Measurements from ENCODE around the gene CASQ2.

The CASQ2 gene

DNA sequence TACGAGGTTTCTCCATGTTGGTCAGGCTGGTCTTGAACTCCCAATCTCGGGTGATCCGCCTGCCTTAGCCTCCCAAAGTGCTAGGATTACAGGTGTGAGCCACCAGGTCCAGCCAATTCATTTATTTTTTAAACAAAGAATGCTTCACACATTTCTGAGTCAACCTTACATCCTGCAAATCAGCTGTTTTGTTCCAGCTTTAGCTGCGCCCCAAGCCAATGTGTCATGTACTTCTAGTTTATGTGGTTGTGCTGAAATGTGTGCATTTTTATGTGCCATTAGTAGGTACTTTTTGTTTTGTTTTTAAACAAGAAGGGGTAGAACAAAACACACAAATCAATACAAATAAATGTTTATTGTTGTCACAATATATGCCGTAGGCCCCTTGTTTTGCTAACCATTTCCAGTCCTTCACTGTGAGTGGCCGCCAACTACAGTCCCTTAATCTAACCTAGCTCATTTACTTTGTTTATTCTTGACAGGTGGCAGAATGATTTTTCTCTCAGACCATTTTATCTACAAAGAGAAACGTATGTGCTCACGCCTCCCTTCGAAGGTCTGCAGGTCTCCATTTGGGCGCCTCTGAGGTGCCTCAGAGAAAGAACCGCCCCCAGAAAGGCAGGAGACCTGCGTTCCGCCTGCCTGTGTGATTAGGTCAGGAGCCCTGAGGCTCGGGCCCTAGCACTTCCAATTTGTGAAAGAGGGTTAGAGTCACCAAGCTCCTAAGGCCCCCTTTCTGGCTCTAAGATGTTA is 2.8 kb upstream of the CASQ2 start:
- Mint-ChIP-seq H3K27me3 (peaks cover 61% of the 10 kb centered on the region), H3K4me1 (no peaks in the 10 kb centered on the region), H3K9me3 (no peaks in the 10 kb centered on the region), H3K4me3 (no peak overlapping the region), H3K36me3 (ENCODE audit: insufficient read depth) (no peaks in the 10 kb centered on the region), H3K27ac (ENCODE audit: low read depth) (no peak overlapping the region)
- ATAC-seq (replicated peaks; ENCODE audit: extremely low read depth, poor library complexity, severe bottlenecking): no peak
- DNase-seq (ENCODE audit: low spot score in 2 of 2): no peak

DNA sequence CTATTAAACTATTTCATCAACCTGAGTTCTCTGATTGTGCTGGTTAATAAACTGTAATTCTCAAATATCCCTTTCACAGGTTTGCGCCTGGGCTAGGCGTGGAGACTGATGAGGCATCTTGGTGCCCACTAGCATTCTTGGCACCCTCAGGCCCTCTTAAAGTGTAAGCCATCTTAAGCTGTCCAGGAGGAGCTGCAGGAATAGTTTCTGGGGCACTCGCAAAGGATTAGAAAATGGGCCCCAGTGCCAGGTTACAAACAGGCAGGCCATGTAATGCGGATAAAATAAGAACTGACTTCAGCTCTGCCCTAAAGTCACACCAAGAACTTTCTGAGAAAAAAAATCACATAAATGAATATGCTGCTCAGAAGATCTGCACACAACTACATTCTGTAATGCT is 1.1 kb downstream of the CASQ2 start:
- no peaks in the 10 kb centered on the region for H3K4me1 Mint-ChIP-seq
- no peaks in the 10 kb centered on the region for H3K9me3 Mint-ChIP-seq
- ATAC-seq (replicated peaks; ENCODE audit: extremely low read depth, poor library complexity, severe bottlenecking): no peak

DNA sequence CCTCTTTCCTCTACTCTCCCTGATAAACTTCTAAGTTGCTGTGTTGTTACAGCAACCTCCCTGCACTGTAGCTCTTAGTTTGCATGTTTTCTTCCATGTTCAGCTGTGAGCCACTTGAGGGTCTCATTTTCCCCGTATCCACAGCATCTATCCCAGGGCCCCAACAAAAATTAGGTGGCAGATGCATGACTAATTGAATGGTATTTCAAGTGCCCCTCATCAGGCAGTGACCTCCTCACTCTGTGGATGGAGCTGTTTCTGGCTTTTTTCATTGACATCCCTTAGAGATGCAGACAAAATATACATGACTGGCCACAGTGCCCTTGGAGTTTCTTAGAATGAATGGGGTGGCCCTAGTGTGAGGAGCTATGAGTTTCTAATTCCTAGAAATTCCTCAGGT is 3.4 kb downstream of the CASQ2 start:
- DNase-seq (ENCODE audit: low spot score in 2 of 2): no peak
- ATAC-seq (replicated peaks; ENCODE audit: extremely low read depth, poor library complexity, severe bottlenecking): no peak
- Mint-ChIP-seq H3K27me3 (peaks cover 46% of the 10 kb centered on the region), H3K36me3 (ENCODE audit: insufficient read depth) (no peaks in the 10 kb centered on the region), H3K27ac (ENCODE audit: low read depth) (no peak overlapping the region), H3K9me3 (no peaks in the 10 kb centered on the region), H3K4me1 (no peaks in the 10 kb centered on the region), H3K4me3 (no peak overlapping the region)

More for the DNA sequence above, 1.1 kb downstream of the CASQ2 start:
- no peaks in the 10 kb centered on the region for H3K36me3 Mint-ChIP-seq (ENCODE audit: insufficient read depth)
- peaks cover 55% of the 10 kb centered on the region for H3K27me3 Mint-ChIP-seq
- no peak for DNase-seq (ENCODE audit: low spot score in 2 of 2)
- H3K27ac Mint-ChIP-seq (ENCODE audit: low read depth): no peak overlapping the region
- no peak overlapping the region for H3K4me3 Mint-ChIP-seq

DNA sequence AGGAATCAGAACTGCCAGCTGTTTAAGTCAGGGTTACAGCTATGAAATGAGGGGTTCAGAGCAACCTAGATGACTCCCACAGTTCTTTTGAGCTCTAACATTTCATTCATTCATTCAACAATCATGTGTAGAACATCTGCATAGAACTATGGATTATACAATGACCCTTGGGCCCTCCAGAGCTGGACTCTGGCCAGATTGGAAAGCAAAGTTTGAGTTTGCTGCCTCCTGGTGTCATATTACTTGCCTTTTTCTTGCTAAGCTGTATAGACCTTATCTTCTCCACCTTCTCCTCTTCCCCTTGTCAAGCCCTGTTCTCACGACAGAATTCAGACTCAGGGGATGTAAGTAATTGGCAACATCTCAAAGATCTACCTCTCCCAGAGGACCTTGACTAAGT is 4.0 kb downstream of the CASQ2 start:
- peaks cover 3% of the 10 kb centered on the region for H3K9me3 Mint-ChIP-seq
- ATAC-seq (replicated peaks; ENCODE audit: extremely low read depth, poor library complexity, severe bottlenecking) (no peak), DNase-seq (ENCODE audit: low spot score in 2 of 2) (no peak)
- H3K36me3 Mint-ChIP-seq (ENCODE audit: insufficient read depth): no peaks in the 10 kb centered on the region
- H3K27me3 Mint-ChIP-seq: peaks cover 41% of the 10 kb centered on the region
- H3K27ac Mint-ChIP-seq (ENCODE audit: low read depth): no peak overlapping the region
- no peaks in the 10 kb centered on the region for H3K4me1 Mint-ChIP-seq
- no peak overlapping the region for H3K4me3 Mint-ChIP-seq

DNA sequence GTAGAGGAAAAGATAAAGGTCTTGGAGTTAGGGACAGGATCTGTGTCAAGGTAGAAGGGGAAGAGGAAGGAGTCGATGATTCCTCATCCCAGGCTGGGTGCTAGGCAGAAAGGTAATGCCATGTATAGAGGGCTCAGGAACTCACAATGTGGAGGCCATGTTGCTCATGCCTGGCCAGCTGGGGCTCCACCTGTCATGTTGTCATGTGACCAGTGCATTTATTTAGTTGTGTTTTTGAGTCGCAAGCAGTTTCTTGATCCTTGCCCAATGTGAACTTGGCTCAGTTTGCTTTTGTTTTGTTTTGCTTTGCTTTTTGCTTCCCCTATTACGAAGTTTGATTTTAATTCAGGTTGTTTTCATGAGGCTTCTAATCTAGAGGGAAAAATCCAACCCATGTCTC is 5.7 kb downstream of the CASQ2 start:
- H3K4me1 Mint-ChIP-seq: no peaks in the 10 kb centered on the region
- DNase-seq (ENCODE audit: low spot score in 2 of 2): no peak
- H3K9me3 Mint-ChIP-seq: peaks cover 9% of the 10 kb centered on the region
- no peak for ATAC-seq (replicated peaks; ENCODE audit: extremely low read depth, poor library complexity, severe bottlenecking)
- no peak overlapping the region for H3K4me3 Mint-ChIP-seq
- H3K36me3 Mint-ChIP-seq (ENCODE audit: insufficient read depth): no peaks in the 10 kb centered on the region
- H3K27me3 Mint-ChIP-seq: peaks cover 23% of the 10 kb centered on the region
- no peak overlapping the region for H3K27ac Mint-ChIP-seq (ENCODE audit: low read depth)

DNA sequence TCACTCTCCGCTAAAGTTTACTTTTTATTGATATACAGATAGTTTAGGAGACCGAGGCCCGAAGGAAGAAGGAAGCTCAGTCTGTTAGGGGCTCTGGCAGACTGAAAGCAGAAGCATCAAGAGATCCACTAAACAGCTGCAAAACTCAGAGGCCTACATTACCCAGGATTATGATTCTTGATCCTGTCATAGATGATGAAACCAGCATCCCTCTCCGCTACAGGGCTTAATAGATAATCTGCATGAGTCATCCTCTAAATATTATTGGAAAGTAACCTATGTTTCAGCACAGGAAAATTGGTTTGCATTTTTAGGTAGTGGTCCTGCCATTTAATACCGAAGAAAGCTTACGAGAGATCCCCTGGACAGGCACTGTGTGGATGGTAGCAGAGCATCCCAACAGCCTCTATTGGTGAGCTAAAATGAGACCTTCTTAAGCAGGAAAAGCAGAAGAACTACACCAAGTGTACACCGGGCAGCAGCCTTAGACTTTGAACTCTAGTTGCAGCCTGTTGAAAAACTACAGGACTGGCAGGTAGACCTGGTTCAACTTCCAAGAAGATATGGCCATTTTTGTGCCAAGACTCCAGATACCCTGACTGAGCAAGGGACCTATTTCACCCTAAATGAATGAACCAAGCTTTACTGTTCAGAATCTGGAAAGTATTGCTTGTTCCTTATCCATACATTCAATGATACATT is 6.8 kb downstream of the CASQ2 start:
- H3K27me3 Mint-ChIP-seq: peaks cover 14% of the 10 kb centered on the region
- no peaks in the 10 kb centered on the region for H3K36me3 Mint-ChIP-seq (ENCODE audit: insufficient read depth)
- DNase-seq (ENCODE audit: low spot score in 2 of 2) (no peak), ATAC-seq (replicated peaks; ENCODE audit: extremely low read depth, poor library complexity, severe bottlenecking) (no peak)
- peaks cover 9% of the 10 kb centered on the region for H3K9me3 Mint-ChIP-seq
- H3K4me3 Mint-ChIP-seq: no peak overlapping the region
- H3K27ac Mint-ChIP-seq (ENCODE audit: low read depth): no peak overlapping the region
- H3K4me1 Mint-ChIP-seq: no peaks in the 10 kb centered on the region

DNA sequence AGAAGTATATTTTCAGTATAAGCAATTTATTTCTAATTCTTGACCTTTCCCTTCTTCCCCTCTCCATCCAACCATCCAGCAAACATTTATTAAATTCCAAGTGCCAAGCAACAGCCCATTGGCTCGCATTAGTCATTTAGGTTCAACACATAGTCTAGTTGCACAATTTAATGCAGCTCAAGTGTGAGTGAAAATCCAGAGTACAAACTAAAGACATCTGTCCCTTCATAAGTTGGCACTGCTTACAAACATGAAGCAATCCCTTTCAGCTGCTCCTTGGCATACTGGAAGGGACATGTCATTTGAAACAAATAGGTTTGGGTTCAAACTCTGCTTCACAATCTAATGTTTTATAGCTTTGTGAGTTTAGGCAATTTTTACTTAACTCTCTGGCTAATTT is 10.7 kb downstream of the CASQ2 start:
- peaks cover 9% of the 10 kb centered on the region for H3K9me3 Mint-ChIP-seq
- no peak overlapping the region for H3K4me3 Mint-ChIP-seq
- H3K27me3 Mint-ChIP-seq: peaks cover 17% of the 10 kb centered on the region
- ATAC-seq (replicated peaks; ENCODE audit: extremely low read depth, poor library complexity, severe bottlenecking): no peak
- H3K4me1 Mint-ChIP-seq: no peaks in the 10 kb centered on the region
- no peak for DNase-seq (ENCODE audit: low spot score in 2 of 2)
- H3K27ac Mint-ChIP-seq (ENCODE audit: low read depth): no peak overlapping the region
- no peaks in the 10 kb centered on the region for H3K36me3 Mint-ChIP-seq (ENCODE audit: insufficient read depth)

DNA sequence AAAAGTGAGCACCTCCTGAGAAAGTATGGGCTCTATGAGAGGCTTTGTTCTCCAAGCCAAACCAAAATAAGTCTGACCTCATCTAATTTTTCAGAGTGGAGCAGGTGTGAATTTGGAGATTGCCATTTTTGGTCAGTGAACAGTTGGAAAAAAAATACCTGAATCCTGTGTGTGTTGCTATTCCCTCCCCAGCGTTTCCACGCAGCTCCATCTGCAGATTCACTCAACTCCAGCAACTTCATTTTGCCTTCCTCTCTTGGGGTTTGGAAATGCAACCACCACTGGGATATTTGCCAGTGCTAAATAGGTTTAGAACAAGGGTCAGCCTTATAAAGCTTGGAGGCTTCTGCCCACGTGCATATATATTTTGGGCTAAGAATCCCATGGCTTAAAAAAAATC is 11.2 kb downstream of the CASQ2 start:
- no peak for ATAC-seq (replicated peaks; ENCODE audit: extremely low read depth, poor library complexity, severe bottlenecking)
- Mint-ChIP-seq H3K27ac (ENCODE audit: low read depth) (no peak overlapping the region), H3K4me1 (no peaks in the 10 kb centered on the region), H3K4me3 (no peak overlapping the region), H3K27me3 (peaks cover 18% of the 10 kb centered on the region), H3K9me3 (peaks cover 9% of the 10 kb centered on the region), H3K36me3 (ENCODE audit: insufficient read depth) (no peaks in the 10 kb centered on the region)
- no peak for DNase-seq (ENCODE audit: low spot score in 2 of 2)

DNA sequence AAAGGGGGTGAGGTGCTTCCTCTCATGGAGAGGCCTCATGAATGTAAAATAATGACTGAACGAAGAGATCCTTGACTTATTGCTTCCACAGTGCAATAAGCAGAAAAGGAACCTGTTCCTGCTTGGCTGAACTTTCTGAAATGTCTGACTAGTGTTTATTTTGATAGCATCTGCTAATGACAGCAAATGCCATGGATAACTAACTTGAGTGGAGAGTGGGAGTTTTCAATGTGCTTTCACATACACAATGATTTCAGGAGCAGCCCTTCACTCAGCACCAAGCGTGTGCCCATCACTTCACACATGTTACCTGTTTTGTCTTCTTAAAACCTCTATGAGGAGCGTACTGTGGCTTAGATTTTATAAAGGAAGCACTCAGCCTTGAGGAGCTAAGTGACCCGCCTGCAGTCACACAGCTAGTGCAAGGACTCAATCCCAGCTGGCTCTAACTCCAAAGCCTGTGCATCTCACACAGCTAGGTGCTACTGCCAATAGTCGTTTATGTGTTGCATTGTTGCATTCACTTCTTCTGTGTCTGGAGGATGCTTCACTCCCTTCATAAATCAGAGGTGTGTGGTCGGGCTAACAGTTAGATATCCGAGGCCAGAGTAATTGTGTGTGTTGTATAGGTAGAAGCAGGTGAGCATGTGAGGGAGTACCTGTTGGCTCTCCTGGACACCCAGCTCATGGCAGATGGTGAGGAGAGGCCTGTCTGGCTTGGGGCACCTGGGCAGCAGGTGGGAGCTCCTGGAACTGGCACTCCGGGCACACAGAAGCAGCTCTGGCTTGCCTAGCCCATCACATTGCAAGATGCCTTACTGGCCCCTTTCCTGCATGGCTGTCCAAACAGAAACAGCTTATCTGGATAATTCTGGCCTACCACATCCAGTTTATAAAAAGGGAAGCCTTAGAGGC is 12.8 kb downstream of the CASQ2 start:
- no peak for ATAC-seq (replicated peaks; ENCODE audit: extremely low read depth, poor library complexity, severe bottlenecking)
- Mint-ChIP-seq H3K4me3 (no peak overlapping the region), H3K27me3 (peaks cover 28% of the 10 kb centered on the region), H3K9me3 (peaks cover 9% of the 10 kb centered on the region), H3K36me3 (ENCODE audit: insufficient read depth) (no peaks in the 10 kb centered on the region), H3K27ac (ENCODE audit: low read depth) (no peak overlapping the region), H3K4me1 (no peaks in the 10 kb centered on the region)
- no peak for DNase-seq (ENCODE audit: low spot score in 2 of 2)

DNA sequence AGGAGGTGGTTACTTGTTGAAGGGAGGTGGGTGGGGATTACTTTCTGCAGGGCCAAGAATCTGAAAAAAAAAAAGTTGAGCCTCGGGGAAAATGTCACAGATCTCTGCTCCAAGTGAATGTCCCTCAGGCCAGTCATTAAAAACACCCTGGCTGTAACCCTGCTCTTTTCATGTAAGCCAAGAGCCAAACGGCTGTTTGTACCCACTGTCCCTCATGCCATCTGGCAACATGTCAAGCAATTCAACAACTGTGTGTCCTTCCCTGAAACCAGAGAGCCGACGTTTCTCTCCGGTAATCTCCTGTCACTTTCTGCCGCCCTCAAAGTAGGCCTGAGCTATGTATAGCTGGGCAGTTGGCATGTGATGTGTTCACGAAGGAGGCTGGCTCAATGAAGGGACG is 14.7 kb downstream of the CASQ2 start:
- Mint-ChIP-seq H3K36me3 (ENCODE audit: insufficient read depth) (no peaks in the 10 kb centered on the region), H3K27ac (ENCODE audit: low read depth) (no peak overlapping the region), H3K27me3 (peaks cover 29% of the 10 kb centered on the region), H3K4me3 (no peak overlapping the region), H3K9me3 (no peaks in the 10 kb centered on the region), H3K4me1 (no peaks in the 10 kb centered on the region)
- DNase-seq (ENCODE audit: low spot score in 2 of 2) (no peak), ATAC-seq (replicated peaks; ENCODE audit: extremely low read depth, poor library complexity, severe bottlenecking) (no peak)

DNA sequence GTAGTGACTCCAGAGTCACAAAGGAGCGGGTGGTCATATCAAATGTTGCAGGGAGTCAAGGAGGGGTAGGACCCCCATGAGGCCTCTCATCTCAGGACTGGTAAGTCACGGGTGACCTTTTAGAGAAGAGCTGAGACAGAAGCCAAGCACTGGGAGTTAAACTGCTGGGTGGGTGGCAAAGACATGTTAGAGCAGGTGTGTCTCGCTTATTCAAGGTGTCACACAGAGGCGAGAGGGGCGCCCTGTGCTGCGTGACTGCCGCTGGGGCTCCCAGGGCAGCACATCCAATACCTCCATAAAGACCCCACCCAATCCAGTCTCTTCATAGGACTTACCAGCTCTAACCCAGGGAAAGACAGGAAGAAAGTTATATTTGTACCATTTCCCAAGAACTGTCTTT is 15.2 kb downstream of the CASQ2 start:
- H3K4me1 Mint-ChIP-seq: no peaks in the 10 kb centered on the region
- DNase-seq (ENCODE audit: low spot score in 2 of 2) (no peak), ATAC-seq (replicated peaks; ENCODE audit: extremely low read depth, poor library complexity, severe bottlenecking) (no peak)
- H3K36me3 Mint-ChIP-seq (ENCODE audit: insufficient read depth): no peaks in the 10 kb centered on the region
- peaks cover 33% of the 10 kb centered on the region for H3K27me3 Mint-ChIP-seq
- no peak overlapping the region for H3K27ac Mint-ChIP-seq (ENCODE audit: low read depth)
- H3K9me3 Mint-ChIP-seq: no peaks in the 10 kb centered on the region
- H3K4me3 Mint-ChIP-seq: no peak overlapping the region

DNA sequence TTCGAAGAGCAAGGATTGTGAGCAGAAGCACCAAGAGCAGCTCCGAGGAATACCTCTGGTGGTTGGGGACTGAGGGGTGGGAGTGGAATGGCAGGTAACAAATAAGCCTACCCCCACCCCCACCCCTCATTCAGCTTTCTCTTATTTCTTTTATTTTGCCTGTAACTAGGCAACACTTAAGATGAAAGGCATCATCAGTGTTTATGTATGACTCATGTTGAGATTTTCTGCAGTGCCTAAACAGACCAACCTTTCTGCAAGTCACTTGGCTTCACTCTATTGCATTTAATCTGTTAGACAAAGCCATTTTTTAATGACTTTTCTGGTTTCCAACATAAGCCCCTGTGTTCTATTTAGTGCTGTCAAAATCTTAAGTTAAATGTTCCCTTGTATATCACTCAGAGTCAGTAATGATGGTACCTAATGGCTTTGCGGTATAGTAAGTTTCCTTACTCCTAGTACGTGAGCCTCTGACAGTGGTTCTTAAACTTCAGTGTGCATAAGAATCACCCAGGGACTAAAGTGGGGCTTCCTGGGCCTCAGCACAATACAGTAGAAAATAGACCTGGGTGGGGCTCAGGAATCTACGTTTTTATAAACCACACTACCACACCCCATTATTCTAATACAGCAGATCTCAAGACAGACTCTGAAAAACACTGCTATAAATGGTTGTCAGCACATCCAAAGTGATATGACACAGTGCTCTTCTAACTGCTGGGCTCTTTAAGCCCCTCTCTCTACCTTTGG is 19.9 kb downstream of the CASQ2 start:
- Mint-ChIP-seq H3K36me3 (ENCODE audit: insufficient read depth) (no peaks in the 10 kb centered on the region), H3K27ac (ENCODE audit: low read depth) (no peak overlapping the region), H3K9me3 (no peaks in the 10 kb centered on the region), H3K4me3 (no peak overlapping the region), H3K4me1 (no peaks in the 10 kb centered on the region), H3K27me3 (peaks cover 46% of the 10 kb centered on the region)
- DNase-seq (ENCODE audit: low spot score in 2 of 2) (no peak), ATAC-seq (replicated peaks; ENCODE audit: extremely low read depth, poor library complexity, severe bottlenecking) (no peak)

Data from central memory CD8-positive, alpha-beta T cell (primary cell).